Amygdala (tissue), 56 donors: ENCODE measurements around the gene SLC27A1.

Experiments
- DNase-seq, 56 donors: peaks; one replicate each; lab custom pipeline; 2025; lab: John Stamatoyannopoulos, UW

The SLC27A1 gene

DNA sequence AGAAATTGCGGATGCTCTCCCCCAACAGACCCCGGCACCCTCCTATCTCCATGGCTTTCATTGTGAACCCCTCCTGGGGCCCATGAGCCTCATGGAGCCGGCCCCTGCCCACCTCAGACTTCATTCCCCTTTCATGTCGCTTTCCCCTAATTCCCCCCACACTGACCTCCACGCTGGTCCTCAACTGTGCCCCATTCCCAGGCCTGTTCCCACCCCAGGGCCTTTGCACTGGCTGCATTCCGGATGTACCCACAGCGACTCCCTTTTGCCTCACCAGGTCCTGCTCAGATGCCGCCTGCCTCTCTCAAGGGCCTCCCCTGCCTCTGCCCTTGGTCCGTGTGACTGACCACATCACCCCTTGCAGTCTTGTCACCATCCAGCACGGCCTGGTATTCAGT is 13.3 kb downstream of the SLC27A1 start:
- DNase-seq, result no peak

DNA sequence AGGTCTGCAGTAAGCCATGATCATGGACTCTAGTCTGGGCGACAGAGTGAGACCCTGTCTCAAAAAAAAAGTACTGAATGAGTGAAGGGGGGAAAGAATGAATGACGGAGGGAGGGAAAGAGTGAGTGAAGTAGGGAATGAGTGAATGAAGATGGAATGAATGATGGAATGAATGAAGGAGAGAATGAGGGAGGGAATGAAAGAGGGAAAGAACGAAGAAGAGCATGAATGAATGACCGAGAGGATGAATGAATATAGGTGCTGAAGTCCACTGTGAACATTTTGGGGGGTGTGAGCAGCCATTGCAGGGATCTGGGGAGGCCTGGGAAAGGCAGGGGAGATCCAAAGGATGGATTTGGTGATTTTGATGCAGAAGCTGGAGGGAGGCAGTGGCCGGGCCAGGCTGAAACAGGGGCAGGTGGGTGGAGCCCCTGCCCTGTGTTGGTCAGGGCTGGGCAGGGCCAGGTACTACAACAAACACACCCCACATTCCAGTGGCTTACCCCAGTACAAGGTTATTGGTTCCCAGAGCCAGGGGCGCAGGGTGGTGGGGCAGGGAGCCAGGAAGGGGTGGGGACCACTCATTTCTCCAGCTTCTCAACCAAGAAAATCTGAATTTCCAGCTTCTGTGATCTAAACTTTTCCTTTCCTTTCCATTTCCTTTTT is 14.3 kb downstream of the SLC27A1 start:
- no peak for DNase-seq

DNA sequence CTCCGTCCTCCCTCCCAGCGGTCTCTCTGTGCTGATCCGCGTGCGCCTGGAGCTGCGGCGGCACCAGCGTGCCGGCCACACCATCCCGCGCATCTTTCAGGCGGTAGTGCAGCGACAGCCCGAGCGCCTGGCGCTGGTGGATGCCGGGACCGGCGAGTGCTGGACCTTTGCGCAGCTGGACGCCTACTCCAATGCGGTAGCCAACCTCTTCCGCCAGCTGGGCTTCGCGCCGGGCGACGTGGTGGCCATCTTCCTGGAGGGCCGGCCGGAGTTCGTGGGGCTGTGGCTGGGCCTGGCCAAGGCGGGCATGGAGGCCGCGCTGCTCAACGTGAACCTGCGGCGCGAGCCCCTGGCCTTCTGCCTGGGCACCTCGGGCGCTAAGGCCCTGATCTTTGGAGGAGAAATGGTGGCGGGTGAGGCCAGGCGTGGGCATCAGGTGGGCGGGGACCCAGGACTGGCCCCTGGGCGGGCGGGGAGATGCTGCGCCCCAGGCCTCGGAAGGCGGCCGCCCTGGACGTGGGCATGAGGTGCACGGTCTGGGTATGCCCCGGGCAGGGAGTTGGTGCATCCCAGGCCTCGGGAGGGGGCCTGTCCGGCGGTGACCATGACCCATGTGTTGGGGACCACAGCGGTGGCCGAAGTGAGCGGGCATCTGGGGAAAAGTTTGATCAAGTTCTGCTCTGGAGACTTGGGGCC is 16.4 kb downstream of the SLC27A1 start:
- no peak for DNase-seq

DNA sequence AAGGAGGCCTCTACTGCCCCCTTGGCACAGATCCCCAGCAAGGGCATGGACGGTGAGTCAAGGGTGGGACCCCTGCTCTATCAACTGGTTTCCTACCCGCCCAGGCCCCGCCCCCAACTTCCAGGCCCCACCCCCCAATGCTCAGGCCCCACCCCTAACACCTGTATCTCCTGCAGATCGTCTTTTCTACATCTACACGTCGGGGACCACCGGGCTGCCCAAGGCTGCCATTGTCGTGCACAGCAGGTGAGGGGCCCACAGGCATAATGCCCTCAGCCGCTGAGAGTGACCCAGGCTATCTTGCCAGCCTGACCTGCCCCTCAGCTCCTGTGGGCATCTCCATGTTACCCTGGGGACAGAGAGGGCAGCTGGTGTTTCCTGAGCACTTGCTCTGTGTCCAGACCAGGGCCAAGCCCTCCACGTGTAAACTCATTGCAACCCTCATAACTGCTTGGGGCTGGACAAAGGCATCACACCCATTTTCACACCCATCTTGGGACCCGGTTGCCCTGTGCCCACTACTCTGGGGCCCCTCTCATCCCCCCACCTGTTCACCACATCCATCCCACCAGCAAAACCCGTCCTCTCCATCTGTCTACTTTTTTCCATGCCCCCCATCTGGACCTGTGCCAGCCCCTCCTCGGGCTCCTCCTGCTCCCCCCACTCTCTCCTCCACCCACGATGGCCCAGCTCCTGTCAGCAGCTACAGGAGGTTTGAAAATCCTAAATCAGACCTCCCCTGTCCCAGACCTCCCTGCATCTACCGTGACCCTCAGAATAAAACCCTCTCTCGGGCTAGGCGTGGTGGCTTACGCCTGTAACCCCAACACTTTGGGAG is 17.2 kb downstream of the SLC27A1 start:
- DNase-seq, result no peak

DNA sequence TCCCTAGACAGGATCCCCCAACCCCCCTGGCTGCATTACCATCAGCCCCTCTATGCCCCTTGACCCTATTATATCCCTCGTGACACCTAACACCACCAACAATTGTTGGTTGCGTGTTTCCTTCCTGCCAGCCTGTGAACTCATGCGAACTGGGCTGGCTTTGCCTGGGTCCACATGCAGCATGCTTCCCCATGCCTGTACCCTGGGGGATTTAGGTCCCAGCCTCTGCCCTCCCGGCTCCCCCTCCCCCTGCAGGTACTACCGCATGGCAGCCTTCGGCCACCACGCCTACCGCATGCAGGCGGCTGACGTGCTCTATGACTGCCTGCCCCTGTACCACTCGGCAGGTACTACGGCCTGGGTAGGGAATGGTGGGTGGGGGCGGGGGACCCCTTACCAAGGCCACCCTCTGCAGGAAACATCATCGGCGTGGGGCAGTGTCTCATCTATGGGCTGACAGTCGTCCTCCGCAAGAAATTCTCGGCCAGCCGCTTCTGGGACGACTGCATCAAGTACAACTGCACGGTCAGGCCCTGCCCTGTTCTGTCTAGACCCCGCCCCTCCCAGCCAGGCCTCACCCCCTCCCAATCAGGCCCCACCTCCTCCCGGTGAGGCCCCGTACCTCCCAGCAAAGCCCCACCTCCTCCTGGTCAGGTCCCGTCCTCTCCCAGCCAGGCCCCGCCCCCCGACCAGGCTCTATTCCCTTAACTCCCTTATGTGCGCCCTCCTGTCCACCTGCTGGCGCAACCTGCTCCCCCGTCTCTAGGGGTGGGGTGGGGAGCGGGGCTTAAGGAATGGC is 18.5 kb downstream of the SLC27A1 start:
- no peak for DNase-seq

DNA sequence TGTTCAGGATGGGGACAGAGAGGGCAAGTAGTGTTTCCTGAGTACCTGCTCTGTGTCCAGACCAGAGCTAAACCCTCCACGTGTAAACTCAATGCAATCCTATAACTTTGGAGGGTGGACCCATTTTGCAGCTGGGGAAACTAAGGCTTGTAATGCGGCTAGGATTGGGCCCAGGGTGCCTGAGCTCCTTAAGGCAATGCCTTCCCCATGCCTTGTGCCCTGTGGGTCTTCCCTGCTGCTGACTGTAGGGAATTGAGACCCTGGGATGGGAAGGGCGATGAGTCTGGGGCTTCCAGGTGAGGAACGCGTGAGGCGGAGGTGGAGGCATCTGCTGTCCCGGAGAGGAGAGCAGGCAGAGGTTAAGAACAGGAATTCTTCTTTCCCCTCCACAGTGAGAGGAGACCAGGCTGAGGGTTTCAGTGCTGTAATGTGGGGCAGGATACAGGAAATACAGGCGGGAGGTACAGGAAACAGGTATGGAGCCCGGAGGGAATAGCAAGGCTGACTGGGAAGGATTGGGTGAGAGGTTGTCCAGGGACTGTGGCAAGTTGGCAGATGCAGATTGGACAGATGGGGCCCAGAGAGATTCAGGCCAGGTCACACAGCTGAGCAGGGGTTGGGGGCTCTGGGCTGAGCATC is 19.2 kb downstream of the SLC27A1 start:
- no peak for DNase-seq

DNA sequence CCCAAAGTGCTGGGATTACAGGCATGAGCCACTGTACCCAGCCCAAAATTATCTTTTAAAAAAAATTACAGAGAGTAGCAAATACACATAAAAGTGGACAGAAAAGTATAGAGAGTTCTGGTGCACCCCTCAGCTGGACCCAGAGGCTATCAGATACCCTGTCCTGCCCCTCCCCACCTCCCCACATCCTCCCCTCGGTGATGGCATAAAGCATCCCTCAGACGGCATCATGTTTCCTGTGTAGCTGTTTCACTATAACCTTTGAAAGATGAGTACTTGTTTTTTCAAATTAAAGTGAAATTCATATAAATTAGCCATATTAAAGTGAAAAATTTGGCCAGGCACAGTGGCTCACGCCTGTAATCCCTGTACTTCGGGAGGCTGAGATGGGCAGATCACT is 20.1 kb downstream of the SLC27A1 start:
- no peak for DNase-seq

DNA sequence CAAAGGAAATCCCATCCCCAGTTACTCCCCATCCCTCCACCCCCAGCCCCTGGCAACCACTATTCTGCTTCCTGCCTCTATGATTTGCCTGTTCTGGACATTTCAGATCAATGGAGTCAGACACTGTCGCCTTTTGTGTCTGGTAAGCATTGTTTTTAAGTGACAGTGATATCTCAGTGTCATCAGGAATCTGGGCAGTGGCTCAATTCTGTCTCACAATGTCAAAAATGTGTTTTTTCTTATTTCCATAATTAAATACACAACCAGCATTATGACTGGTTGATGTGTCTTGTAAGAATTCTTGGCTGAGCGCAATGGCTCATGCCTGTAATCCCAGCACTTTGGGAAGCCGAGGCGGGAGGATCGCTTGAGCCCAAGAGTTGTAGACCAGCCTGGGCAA is 21.0 kb downstream of the SLC27A1 start:
- peak in 1 of 56 donors; percentile 13 for DNase-seq

DNA sequence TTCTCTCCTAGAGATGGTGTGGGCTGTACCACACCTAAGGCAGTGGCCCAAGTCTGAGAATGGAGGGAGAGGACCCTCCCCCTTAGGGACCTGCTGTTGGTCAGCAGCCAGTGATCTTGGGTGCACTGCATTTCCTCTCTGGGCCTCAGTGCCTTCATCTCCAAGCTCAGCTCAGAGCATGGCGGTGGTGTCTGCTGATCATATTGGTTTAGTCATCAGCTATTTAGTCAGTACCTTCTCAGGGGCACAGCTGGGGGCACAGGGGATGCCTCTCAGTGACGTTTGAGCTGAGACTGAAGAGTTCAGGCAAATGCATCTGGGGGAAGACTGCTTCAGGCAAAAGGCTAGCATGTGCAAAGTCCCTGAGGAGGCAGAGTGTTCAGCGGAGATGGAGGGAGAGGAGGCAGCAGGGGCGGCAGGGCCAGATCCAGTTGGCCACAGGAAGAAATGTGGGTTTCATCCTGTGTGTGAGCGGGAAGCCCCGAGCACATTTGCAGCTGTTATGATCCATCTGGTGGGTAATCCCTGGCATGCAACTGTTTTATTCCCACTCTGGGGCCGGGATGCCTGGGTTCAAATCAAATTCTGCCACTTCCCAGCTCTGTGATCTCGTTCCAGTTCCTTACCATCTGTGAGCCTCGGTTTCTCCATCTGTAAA is 25.4 kb downstream of the SLC27A1 start:
- no peak for DNase-seq

DNA sequence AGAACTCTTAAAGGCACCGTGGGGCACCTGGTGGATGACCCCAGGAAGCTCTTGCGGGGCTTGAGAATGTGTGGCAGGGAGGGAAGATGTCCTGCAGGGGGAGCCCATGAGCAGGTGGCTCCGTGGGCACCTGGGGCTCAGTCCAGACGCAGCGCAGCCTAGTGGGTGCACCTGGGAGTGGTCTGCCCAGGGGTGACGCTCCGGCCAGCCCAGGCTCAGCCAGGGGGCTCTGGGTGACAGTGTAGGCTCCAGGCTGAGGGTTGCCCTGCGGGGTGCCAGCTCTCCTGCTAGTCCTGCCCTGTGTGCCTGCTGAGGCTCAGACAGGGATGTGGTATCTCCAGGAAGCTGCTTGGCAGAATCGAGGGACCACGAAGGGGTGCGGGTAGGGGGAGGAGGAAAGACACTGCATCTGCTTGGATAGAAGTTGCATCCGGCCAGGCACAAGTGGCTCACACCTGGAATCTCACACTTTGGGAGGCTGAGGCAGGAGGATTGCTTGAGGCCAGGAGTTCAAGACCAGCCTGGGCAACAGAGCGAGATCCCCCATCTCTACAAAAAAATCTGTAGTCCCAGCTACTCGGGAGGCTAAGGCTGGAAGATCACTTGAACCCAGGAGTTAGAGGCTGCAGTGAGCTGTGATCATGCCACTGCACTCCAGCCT is 26.1 kb downstream of the SLC27A1 start:
- DNase-seq, result peak in 30 of 56 donors; percentile 8 to 60 (median 30)

DNA sequence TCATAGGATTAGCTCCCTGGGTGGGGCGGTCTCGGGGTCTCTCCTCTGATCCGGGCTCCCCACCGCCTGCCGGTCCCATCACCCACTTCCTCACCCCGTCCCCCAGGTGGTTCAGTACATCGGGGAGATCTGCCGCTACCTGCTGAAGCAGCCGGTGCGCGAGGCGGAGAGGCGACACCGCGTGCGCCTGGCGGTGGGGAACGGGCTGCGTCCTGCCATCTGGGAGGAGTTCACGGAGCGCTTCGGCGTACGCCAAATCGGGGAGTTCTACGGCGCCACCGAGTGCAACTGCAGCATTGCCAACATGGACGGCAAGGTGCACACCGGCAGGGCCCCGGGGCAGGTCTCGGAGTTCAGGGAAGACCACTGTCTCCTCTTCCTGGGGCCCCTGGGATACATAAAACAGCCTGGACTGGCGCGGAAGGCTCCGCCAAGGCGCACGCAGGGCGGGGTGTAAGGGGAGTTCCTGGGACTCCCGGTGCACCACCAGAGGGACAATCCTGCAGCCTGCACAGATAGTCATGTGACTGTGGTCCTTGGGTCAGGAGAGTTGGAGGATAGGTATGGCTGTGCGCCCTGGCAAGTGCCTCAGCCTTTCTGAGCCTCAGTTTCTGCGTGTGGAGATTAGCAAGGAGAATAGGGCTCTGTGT is 26.9 kb downstream of the SLC27A1 start:
- no peak for DNase-seq

DNA sequence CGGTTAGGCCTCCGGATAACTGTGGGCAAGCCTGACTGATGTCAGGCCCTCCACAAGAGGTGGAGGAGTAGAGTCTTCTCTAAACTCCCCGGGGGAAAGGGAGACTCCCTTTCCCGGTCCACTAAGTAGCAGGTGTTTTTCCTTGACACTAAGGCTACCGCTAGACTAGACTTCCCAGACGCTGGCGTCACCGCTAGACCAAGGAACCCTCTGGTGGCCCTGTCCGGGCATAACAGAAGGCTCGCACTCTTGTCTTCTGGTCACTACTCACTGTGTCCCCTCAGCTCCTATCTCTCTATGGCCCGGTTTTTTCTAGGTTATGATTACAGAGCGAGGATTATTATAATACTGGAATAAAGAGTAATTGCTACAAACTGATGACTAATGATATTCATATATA is 28.7 kb downstream of the SLC27A1 start:
- peak in 11 of 56 donors; percentile 8 to 43 (median 24) for DNase-seq

DNA sequence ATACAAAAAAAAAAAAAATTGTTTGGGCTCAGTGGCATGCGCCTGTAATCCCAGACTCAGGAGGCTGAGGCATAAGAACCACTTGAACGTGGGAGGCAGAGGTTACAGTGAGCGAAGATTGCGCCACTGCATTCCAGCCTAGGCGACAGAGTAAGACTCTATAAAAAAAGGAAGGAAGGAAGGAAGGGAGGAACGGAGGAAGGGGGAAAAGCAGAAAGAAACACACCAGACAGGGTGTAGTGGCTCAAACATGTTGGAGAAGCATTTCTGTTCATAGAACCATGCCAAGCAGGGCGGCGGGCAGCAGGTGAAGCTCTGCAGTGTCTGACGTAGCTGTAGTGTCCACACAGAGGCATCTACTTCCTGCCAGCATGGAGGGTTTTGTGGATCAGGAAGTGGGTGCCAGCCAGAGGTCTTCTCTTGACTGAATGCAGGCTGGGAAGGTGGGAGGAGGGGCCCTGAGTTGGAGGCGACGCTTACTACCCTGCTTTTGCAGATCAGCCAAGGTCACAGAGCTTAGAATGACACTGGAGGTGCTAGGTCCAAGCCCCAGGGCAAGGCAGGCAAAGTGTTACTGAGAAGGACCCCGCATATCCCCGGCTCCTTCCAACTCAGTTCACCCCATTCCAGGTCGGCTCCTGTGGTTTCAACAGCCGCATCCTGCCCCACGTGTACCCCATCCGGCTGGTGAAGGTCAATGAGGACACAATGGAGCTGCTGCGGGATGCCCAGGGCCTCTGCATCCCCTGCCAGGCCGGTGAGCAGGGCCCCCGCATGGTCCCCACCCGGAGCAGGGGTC is 29.5 kb downstream of the SLC27A1 start:
- peak in 2 of 56 donors; percentile 16 to 30 for DNase-seq

DNA sequence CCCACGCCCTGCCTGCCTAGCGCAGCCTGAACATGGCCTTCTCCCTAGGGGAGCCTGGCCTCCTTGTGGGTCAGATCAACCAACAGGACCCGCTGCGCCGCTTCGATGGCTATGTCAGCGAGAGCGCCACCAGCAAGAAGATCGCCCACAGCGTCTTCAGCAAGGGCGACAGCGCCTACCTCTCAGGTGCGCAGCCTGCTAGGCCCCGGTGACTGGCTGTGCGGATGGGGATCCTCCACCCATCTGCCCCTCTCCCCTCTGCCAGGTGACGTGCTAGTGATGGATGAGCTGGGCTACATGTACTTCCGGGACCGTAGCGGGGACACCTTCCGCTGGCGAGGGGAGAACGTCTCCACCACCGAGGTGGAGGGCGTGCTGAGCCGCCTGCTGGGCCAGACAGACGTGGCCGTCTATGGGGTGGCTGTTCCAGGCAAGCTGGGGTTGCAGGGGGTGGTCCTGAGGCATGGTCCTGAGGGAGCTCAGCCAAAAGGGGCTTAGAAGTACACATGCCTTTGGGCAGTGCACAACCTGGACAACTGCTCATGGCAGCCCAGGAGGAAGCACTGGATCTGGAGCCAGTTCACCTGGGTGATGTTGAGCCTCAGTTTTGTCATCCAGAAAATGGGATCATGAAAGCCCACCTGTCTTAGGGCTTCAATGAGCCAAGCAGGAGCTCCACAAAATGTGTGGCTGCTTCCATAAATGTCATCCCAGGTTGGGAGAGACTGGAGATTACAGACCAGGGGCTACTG is 30.3 kb downstream of the SLC27A1 start:
- no peak for DNase-seq

DNA sequence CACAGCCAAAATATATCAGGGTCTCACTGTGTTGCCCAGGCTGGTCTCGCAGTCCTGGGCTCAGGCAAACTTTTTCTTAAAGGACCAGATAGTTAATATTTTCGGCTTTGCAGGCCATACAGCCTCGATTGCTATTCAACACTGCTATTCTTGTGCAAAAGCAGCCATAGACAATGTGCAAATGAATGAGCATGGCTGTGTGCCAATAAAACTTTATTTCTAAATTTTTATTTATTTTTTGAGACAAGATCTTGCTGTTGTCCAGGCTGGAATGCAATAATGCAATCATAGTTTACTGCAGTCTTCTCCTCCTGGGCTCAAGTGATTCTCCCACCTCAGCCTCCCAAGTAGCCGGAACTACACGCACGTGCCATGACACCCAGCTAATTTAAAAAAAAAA is 32.9 kb downstream of the SLC27A1 start:
- DNase-seq, result no peak

DNA sequence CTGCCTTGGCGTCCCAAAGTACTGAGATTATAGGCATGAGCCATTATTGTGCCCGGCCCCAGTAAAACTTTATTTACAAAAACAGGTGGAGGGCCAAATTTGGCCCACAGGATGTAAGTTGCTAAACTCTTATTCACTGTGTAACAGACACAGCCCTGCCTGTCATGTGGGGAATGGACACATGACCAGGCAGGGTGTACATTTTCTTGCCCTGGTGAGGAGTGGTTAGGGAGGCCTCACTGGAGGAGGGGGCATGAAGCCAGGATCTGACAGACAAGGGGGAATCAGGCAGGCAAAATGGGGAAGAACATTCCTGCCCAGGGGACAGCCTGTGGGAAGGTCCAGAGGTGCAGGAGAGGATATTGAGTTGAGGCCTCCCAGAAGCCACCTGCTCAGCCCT is 33.7 kb downstream of the SLC27A1 start:
- no peak for DNase-seq

DNA sequence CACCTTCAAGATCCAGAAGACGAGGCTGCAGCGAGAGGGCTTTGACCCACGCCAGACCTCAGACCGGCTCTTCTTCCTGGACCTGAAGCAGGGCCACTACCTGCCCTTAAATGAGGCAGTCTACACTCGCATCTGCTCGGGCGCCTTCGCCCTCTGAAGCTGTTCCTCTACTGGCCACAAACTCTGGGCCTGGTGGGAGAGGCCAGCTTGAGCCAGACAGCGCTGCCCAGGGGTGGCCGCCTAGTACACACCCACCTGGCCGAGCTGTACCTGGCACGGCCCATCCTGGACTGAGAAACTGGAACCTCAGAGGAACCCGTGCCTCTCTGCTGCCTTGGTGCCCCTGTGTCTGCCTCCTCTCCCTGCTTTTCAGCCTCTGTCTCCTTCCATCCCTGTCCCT is 34.1 kb downstream of the SLC27A1 start:
- DNase-seq, result no peak
